NCI-H1105 treated with DMSO at 0.1 percent for 48 hours (cell line): Measurements from ENCODE around the gene CDH12.
"Not testable (repeated sequence)": the region's sequence is repeated elsewhere in the genome, so short reads cannot be mapped to it uniquely, and the experiment has no call there.

Source experiments
- DNase-seq: peaks from one replicate; lab custom pipeline; 2025; lab: John Stamatoyannopoulos, UW

Gene CDH12

DNA sequence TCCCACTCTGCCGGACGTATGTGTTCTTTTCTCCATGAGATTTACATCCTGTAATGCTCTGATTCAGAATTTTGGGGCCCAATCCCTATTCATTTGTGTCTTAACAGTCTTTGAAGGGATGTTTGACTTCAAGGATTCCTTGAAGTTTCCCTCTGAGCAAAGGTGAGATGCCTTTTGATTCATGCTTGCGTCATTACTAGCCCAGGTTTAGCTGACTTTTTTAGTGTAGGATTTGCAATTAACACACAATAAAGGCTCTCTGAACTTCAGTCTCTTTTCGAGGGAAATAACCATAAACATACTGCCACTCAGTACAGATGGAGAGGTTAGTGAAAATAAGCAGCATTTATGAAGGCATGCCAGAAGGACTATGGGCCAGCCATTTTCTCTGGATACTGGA is 842.3 kb downstream of the CDH12 start:
- not testable (repeated sequence) for DNase-seq

DNA sequence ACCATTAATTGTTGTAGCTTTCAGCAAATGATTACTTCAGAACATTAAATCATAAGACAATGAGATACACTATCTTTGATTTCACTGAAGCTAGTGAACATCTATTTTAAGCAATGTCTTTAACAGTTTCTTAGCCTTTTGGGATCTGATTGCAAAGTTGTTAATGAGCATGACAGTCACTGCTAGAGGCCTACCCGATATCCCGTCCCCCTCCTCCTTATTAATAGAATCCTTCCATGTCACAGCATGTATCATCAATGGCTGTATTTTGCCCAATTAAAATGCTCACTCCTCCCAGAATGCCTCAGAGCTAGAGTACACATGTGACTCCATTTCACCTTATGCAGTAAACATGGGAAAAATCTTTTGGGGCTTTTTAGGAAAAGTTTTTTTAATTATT is 852.0 kb downstream of the CDH12 start:
- DNase-seq = not testable (repeated sequence)

DNA sequence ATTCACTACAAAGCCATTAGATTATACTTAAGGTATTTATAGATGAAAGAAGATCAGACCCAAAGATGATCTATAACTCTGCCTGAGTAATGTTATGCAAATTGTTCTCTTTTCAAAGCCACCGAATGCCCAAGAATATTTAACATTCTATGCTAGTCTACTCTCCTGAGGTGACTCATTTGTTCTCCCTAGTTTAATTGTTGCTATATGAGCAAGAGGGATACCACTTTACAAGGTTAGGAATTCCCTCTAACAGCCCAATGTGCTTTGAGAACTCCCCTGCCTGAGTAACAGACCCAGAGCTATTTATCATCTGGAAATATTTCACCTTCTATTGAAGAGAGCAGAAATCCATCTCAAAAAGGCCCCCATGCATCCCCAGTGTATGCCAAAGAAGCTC is 867.3 kb downstream of the CDH12 start:
- not testable (repeated sequence) for DNase-seq

DNA sequence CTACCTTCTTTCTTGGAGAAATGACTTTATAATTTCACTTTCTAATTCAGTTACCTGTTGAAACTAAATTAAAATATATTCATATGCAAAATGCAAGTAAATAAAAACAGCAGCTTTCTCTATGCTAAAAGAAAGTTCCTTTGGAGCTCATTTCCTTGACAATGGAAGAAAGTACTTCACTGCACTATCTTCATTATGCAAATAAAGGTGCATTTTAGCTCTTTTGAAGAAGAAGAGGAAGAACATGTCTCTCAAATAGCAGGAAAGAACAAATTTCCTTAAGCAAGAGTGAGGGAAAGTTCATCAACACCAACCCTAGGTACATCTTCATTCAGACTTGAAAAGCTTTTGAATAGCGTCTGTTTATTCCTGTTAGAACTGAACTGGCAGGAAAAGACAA is 901.6 kb downstream of the CDH12 start:
- DNase-seq = not testable (repeated sequence)

DNA sequence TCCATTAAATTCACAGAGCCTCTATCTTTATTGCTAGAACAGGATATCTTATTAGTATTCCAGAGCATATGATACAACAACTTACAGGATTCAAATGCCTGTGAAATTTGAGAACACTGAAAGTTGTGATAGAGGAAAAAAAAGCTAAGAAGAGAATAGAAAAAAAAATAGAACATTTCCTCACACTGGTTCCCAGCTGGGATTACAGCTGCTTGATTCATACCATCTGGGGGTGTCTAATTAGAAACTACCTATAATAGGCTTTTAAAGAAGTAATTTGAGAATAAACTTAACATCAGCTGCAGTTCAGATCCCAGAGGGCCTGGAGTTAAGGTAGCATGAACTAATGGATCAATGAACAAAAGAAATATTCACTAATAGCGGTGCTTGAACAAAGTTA is 922.0 kb downstream of the CDH12 start:
- peak; percentile 84 for DNase-seq

DNA sequence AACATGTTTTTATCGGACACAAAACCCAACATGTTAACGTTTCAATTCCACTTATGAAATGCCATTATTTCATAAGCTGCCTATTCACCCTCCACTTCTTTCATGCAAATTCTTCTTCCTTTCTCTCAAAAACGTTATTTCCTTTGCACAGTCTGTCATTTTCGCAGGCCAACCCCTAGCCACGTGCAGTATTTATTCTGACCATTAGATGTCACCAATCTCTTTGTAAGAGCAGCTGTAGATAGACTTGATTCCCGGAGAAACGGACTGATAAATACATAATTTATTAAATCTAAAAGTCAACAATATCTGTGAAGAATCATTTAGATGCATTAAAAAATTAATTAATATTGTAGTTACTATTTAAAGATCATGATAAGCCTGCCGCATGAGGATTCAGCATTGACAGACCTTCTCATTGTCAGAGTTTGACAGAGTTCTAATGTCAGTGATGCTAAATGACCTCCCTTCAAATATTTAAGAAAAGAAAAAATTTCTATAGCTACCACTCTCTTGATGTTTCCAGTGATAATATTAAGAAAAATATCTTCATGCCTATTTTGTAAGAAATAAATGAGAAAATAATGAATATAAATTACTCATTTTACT is 933.6 kb downstream of the CDH12 start:
- peak; percentile 79 for DNase-seq

DNA sequence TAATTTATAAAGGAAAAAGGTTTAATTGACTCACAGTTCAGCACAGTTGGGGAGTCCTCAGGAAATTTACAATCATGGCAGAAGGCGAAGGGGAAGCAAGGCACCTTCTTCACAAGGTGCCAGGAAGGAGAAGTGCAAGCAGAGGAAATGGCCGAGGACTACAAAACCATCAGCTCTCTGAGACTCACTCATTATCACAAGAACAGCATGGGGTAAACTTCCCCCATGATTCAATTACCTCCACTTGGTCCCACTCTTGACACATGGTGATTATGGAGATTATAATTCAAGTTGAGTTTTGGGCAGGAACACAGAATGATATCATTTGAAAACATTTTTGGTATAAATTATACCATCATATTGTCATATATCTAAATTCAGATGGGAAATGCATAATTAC is 934.7 kb downstream of the CDH12 start:
- DNase-seq = no peak

DNA sequence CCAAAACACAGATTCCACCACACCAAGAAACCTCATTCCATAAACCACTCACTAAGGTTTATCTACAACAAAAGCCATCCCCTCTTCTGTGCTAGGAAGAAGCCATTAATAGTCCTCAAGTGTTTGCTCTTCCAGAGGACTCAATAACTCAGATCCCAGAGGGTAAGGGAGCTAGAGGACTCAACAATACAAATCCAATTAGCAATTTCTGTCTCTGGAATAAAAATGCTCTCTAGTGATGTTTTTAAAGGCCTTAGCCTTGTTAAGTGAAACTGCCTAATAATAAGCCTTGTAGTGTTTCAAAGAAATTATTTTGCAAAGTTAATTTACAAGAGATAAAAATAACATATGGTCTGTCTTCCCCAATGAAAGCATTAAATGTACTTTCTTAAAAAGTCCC is 942.4 kb downstream of the CDH12 start:
- DNase-seq = peak; percentile 89

DNA sequence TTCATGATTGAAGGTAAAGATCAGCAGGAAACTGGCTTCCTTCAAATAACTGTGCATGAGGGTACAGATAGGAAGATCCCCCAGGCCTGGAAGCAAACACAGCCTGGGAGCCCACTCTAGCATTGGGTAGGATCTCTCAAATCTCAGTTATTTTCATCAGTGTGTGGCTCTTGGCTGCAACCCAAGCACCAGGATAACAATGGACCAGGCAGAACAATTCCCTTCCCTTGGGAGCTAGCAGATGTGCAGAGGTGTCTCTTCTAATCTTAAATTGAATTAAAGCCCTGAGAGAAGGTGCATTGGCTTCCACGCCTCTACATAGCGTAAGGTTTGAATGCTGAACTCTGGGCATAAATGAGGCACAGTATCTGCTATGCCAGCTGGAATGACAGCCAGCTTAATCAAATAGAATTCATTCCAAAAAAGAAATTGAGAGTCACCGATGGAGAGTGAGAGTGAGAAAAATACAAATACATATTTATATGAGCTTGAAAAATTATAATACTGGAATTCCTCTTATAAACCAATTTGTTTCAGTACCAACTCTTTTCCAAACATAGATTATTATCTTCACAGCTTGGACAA is 957.3 kb downstream of the CDH12 start:
- DNase-seq = no peak

DNA sequence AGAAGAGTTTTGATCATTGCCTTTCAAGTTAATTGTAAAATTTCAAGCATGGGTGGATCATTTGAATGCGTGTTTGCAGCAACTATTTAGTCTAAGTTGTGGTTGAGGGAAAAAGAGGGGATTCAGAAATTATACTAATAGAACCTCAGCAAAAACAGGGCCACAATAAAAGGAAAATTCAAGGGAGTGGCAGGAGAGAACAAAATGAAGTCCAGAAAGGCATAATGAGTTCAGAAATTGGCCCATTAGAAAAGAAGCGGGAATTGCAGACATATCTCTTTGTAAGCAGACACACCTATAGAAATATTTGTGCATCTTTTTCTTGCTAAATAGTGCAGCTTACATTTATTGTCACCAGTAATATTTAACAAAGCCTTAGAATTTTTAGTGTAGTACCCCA is 960.0 kb downstream of the CDH12 start:
- DNase-seq = no peak

DNA sequence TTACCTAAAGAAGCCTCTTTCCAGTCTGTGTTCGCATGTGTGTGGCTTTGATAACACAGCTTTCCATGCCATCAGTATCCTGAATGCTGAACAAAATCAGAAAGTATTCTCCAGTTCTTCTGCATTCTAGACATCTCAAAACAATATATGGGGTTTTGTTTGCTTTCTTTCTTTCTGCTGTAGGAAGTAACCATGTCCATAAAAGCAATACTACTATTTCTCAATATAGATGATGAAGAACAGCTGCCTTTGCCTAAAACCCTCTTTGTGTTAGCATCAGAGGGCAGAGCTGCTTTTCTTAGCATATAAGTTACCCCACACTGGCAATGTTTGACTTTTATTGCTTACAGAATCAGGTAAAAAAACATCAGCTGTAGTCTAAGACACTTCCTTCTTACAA is 963.6 kb downstream of the CDH12 start:
- DNase-seq = no peak

DNA sequence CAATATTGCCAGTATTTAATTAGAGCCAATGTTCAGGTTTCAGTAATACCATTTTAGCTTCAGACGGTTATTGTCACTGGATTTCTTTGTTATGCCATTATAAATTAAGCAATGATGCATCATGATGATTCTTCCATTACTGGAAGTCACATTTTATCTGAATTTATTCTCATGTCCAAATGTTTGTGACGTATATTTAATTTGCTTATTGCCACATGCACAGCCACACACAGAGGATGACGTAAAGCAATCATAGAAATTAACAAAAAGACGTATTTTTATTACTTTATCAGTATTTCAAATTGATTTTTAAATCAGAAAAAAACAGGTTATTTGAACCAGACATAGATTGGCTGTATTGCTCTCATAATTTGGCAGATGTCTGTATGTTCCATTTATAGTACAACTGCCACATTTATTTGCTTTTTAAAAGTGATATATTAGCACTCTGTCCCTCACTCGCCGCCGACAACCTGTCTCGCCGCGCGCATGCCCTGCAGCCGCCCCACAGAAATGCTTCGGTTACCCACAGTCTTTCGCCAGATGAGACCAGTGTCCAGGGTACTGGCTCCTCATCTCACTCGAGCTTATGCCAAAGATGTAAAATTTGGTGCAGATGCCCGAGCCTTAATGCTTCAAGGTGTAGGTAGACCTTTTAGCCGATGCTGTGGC is 970.9 kb downstream of the CDH12 start:
- no peak for DNase-seq

DNA sequence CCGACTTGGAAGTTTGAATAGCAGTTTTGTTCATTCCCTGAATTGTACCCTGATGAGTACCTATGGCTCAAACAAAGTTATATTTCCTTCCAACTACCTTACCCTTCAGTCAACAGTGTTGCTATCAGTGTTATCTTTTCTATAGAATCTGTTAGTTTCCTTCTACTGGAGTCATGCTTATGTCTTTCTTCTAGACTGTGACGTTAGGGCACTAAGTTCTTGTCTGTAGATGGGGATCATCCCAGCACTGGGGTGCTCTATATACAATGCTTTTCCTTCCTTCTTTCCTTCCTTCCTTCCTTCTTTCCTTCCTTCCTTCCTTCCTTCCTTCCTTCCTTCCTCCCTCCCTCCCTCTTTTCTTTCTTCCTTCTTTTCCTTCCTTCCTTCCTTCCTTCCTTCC is 973.0 kb downstream of the CDH12 start:
- no peak for DNase-seq

DNA sequence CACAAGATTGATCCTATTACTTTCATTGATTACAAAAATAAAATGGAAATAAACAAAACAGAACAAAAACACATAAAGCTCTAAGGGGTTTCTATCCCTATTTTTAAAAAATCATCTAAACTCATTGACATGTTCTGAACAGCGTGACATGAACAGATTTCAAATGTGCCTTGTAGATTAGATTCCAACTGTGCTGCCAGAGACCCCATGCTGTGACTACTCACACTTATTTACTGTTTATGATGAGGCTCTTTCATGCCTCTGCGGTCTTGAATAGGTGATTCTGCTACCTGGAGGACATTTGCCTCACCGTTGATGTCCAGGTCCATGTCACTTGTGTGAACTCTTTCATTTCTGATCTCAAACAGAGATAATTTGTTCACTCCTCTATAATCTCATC is 990.2 kb downstream of the CDH12 start:
- no peak for DNase-seq

DNA sequence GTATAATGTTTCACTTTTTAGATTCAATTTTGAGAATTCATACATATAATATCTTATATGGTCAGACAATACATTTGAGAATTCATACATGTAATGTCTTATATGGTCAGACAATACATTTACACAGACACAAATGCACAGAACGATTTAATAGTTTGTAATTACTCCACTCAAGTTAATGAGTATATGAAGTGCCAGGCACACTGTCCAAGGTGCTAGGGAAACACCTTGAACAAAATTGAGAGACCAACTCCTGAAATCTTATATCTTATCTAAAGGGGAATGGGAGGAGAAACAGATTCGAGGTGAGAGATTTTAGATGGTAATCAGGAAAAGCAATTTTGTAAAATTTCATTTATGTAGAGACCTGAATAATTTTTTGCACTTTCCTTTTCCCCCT is 994.7 kb downstream of the CDH12 start:
- DNase-seq = no peak

DNA sequence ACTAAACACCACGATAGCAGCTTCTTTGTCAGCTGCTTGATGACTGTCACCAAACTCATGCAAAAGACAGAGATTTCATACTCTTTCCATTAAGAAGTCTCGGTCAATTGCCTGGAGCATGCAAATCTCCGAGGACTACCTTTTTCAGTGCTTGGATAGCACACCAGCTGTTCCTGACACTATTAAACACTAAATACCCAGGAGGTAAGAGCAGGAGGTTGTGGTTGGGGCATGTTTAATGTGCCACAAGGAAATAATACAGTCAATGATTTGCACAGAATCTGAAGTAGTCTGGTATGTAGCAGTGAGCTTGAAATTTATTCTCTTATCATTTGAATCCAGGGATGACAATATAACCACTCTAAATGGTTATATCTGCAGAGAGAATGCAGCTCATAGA is 996.2 kb downstream of the CDH12 start:
- DNase-seq = peak; percentile 54

DNA sequence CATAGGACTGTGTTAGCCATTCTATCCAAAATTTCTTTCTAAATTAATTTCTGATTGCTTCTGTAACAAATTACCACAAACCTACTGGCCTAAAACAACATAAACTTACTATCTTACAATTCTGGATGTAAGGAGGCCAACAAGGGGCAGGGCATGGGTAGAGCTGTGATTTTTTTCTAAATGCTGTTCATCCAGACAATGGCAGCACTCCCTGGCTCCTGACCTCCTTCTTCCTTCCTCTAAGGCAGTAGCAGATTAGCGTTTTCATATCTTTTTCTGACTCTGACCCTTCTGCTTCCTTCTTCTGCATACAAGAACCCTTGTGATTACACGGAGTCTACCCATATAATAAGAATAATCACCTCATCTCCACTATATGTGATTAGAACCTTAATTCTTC is 1005.8 kb downstream of the CDH12 start:
- no peak for DNase-seq

DNA sequence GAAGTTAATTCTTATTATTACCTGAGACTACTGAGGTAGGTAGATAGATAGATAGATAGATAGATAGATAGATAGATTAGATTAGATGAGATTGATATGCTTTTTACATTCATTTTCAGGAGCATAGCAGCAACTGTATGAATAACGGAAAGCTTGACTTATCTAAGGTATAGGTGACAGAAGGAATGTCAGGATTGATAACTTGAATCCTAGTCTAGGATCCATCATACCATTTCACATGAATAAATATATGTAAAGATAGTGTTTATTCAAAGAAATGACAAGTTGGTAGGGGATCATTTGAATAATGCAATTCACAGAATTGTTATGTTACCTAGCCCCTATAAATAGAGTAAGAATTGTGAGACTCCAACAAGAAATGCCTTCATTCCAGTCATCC is 1008.2 kb downstream of the CDH12 start:
- DNase-seq = no peak

DNA sequence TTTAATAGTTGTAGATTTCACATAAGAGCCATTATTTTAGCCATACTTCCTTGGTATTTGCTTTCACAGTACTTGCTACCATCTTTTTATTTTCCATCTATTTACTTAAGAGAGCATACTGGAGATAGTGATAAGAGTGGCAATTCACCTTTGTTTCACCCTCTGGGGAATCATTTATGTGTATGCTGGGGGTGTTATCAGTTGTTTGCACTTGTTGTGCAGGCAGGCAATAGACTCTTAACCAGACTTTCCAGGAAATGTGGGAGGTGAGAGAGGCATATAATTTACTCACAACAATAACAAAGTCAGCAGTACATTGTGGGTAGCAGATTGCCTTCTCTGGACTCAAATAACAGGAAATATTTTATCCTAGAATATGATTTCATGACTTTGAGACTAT is 1018.3 kb downstream of the CDH12 start:
- DNase-seq = no peak

DNA sequence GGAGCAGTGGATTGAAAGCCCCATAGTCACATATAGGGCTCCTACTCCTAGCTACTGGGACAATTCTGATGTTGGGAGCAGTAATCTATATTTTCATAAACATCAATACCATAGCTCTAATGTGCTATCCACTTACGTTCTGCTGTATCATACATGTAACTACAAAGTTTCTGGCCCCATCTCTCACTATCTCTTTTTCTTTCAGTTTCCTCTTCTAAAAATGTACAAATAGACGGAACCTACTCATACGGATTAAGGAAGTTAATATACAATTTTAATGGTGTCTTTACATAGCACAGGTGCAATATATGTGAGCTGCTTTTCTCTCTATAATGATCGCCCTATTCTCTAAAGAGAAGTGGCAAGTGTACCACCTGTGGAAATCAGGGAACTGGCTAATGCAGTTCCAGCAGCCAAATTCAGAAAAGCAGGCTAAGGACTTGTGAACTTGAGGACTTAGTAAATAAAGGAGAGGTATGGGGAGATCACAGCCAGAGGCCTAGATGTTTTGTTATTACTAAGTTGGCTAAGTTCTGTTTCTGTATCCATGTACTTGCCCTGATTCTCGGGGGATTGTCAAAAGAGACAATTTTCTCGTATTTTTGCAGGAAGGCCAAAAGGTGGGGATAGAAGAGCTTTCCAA is 1021.9 kb downstream of the CDH12 start:
- no peak for DNase-seq

DNA sequence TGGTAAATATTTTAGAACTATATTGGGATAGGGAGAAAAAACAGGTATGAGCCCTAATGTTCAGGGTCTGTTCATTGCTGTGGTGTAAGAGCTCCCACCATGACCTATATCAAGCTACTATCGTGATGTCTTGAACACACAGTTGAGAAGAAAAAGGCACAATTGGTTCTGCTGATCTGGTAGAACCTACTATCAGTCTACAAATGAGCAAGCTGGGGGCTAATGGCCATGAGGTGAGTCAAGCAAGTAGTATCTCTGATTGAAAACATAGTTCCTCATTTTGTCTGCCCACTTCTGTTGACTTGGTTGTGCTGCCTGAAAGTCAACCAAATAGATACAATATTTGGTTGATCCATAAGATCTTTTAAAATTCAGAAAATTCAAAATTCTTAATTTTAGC is 1026.3 kb downstream of the CDH12 start:
- no peak for DNase-seq

DNA sequence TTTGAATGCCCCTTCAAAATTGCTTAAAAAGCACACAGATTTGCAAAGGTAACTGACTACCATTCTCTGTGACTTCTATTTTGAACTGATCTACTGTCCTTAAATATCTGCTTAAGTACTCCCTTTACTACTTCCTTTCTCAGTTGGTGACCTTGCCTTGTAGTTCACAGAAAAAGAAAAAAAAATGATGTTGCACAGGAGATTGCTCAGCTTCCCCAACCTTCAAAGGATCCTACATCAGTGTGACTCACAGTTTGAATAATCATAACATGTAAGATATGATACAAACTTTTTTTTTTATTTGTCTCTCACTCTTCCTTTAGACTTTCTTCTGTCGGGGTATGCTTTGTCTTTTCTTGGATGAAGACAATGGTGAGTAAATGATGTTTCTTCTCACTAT is 1029.6 kb downstream of the CDH12 start:
- DNase-seq = no peak

DNA sequence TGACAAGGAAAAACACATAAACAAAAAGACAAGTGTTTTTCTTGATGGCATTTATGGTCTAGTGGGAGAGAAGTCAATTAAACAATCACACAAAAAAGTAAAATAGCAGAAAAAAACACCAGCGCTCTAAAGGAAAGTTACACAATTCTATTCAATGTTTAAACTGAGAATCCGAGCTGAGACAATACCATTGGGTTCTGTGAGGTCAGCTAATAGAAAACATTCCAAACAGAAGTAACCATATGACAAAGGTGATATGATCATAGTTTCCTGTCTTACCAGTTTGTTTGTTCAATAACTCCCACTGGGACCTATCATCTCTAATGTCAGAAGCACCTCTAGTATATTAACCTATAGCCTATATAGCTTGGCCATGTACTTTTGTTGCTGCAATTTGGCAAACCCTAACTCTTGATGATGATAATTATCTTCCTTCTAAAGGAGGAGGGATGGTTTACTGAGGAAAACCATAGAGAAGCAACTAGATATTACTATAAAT is 1030.0 kb downstream of the CDH12 start:
- peak; percentile 16 for DNase-seq
